ENCODE results near the gene ATP2B2.

The ATP2B2 gene

DNA sequence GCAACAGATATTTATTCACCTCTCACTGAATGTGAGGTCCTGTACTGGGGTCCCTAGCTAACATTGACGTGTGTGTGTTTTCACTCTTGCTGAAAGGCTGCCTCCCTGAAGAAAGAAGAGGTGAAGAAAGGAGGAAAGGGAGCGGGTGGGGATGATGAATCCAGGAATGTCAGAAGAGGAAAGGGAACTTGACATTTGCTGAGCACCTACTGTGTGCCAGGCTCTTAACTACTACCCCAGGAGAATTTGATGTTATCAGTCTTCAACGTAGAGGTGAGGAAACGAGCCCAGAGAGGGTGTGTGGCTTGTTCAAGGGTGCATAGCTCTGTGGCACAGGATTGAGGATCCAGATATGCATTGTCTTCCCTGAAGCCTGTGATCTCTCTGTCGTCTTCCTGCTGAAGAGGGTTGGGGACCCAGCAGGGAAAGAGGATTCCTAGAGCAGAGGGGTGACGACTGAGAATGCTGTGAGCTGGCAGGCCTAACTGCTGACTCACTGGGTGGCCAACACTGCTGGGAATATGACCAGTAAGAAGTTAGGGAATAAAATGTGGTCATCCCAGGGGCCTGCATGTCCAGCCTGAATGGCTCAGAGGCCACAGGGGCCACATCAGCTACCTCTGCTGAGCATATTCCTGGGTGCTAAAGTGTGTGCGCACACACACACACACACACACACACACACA lies 6.6 kb upstream of the ATP2B2 start:
- Histone ChIP-seq H3K4me3 (ENCODE audit: low read length, poor library complexity, severe bottlenecking) (no peak overlapping the region), H3K27me3 (ENCODE audit: insufficient read depth, low read length, poor library complexity, severe bottlenecking) (no peaks in the 10 kb centered on the region), H3K9me2 (replicated peaks; ENCODE audit: low read depth, low read length) (no peaks in the 10 kb centered on the region), H3K9me3 (ENCODE audit: insufficient read depth, low read depth, low read length) (no peaks in the 10 kb centered on the region), H3K79me2 (ENCODE audit: insufficient read depth, low read length) (no peaks in the 10 kb centered on the region), H3K36me3 (ENCODE audit: insufficient read depth, low read length) (no peaks in the 10 kb centered on the region), H3K9ac (ENCODE audit: low read depth, low read length, poor library complexity, severe bottlenecking) (no peak overlapping the region), H2AFZ (ENCODE audit: low read length) (no peak overlapping the region), H3K4me2 (ENCODE audit: low read depth, low read length, poor library complexity, severe bottlenecking) (no peak overlapping the region), H4K20me1 (ENCODE audit: insufficient read depth, low read length, poor library complexity, severe bottlenecking) (no peaks in the 10 kb centered on the region), H3F3A (ENCODE audit: low read depth) (no peaks in the 10 kb centered on the region), H3K4me1 (ENCODE audit: insufficient read depth, low read length, poor library complexity, severe bottlenecking) (no peaks in the 10 kb centered on the region)
- TF ChIP-seq EZH2phosphoT487 (IDR thresholded peaks at IDR 0.05; ENCODE audit: borderline replicate concordance): no peak
- TF ChIP-seq, protein P1, sequence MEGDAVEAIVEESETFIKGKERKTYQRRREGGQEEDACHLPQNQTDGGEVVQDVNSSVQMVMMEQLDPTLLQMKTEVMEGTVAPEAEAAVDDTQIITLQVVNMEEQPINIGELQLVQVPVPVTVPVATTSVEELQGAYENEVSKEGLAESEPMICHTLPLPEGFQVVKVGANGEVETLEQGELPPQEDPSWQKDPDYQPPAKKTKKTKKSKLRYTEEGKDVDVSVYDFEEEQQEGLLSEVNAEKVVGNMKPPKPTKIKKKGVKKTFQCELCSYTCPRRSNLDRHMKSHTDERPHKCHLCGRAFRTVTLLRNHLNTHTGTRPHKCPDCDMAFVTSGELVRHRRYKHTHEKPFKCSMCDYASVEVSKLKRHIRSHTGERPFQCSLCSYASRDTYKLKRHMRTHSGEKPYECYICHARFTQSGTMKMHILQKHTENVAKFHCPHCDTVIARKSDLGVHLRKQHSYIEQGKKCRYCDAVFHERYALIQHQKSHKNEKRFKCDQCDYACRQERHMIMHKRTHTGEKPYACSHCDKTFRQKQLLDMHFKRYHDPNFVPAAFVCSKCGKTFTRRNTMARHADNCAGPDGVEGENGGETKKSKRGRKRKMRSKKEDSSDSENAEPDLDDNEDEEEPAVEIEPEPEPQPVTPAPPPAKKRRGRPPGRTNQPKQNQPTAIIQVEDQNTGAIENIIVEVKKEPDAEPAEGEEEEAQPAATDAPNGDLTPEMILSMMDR (conservative IDR thresholded peaks at IDR 0.05; ENCODE audit: low read length): no peak

DNA sequence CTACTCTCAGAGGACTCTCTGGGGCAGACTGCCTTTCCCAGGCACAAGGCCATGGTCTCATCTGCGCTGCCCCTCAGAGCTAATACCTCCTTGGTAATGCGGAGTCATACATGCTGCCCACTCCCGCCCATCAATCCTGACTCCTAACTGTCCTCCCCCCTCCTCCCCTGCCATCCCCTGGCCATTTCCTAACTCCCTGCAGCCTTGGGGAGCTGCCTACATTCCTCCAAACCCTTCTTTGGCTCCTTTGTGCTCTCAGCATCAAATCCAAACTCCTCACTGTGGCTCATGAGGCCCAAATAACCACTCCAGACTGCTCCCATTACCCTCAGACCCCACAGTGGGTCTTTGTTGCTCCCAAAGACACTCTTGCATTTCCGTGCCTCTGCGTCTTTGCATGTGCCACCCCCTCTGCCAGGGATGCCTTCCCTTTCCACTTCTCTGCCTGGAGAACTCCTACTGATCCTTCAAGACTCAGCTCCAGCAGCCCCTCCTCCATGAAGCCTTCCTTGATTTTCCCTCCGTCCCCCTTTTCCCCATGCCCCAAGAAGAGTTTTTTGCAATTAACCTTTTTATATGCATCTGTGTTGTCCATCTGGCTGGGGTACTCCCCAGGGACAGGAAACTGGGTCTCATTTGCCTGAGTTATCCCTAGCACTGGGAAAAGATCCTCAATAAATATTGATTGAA lies 5.5 kb upstream of the ATP2B2 start:
- no peaks in the 10 kb centered on the region for H3K79me2 ChIP-seq (ENCODE audit: insufficient read depth, low read length)
- H3K9me2 ChIP-seq (replicated peaks; ENCODE audit: low read depth, low read length): no peaks in the 10 kb centered on the region
- TF ChIP-seq EZH2phosphoT487 (IDR thresholded peaks at IDR 0.05; ENCODE audit: borderline replicate concordance): no peak
- TF ChIP-seq, protein P1 (conservative IDR thresholded peaks at IDR 0.05; ENCODE audit: low read length): no peak
- H3K9me3 ChIP-seq (ENCODE audit: insufficient read depth, low read depth, low read length): no peaks in the 10 kb centered on the region
- H3K4me3 ChIP-seq (ENCODE audit: low read length, poor library complexity, severe bottlenecking): no peak overlapping the region
- H3K36me3 ChIP-seq (ENCODE audit: insufficient read depth, low read length): no peaks in the 10 kb centered on the region
- no peaks in the 10 kb centered on the region for H4K20me1 ChIP-seq (ENCODE audit: insufficient read depth, low read length, poor library complexity, severe bottlenecking)
- H3K4me2 ChIP-seq (ENCODE audit: low read depth, low read length, poor library complexity, severe bottlenecking): no peak overlapping the region
- H2AFZ ChIP-seq (ENCODE audit: low read length): no peak overlapping the region
- H3K9ac ChIP-seq (ENCODE audit: low read depth, low read length, poor library complexity, severe bottlenecking): no peak overlapping the region
- H3K4me1 ChIP-seq (ENCODE audit: insufficient read depth, low read length, poor library complexity, severe bottlenecking): no peaks in the 10 kb centered on the region
- H3K27me3 ChIP-seq (ENCODE audit: insufficient read depth, low read length, poor library complexity, severe bottlenecking): no peaks in the 10 kb centered on the region
- H3F3A ChIP-seq (ENCODE audit: low read depth): no peaks in the 10 kb centered on the region

- Histone ChIP-seq H2AFZ (ENCODE audit: low read length) (no peak overlapping the region), H3K79me2 (ENCODE audit: insufficient read depth, low read length) (no peaks in the 10 kb centered on the region), H3K9me3 (ENCODE audit: insufficient read depth, low read depth, low read length) (no peaks in the 10 kb centered on the region), H3K9me2 (replicated peaks; ENCODE audit: low read depth, low read length) (no peaks in the 10 kb centered on the region), H3K4me1 (ENCODE audit: insufficient read depth, low read length, poor library complexity, severe bottlenecking) (no peaks in the 10 kb centered on the region), H3K9ac (ENCODE audit: low read depth, low read length, poor library complexity, severe bottlenecking) (no peak overlapping the region), H3F3A (ENCODE audit: low read depth) (no peaks in the 10 kb centered on the region), H3K4me3 (ENCODE audit: low read length, poor library complexity, severe bottlenecking) (no peak overlapping the region), H3K36me3 (ENCODE audit: insufficient read depth, low read length) (no peaks in the 10 kb centered on the region), H4K20me1 (ENCODE audit: insufficient read depth, low read length, poor library complexity, severe bottlenecking) (no peaks in the 10 kb centered on the region), H3K27me3 (ENCODE audit: insufficient read depth, low read length, poor library complexity, severe bottlenecking) (no peaks in the 10 kb centered on the region), H3K4me2 (ENCODE audit: low read depth, low read length, poor library complexity, severe bottlenecking) (no peak overlapping the region)
- no peak for TF ChIP-seq EZH2phosphoT487 (IDR thresholded peaks at IDR 0.05; ENCODE audit: borderline replicate concordance)
- TF ChIP-seq, protein P1 (conservative IDR thresholded peaks at IDR 0.05; ENCODE audit: low read length): no peak
Measured at GRCh38 chr3:10510086-10510742, 4.8 kb upstream of the ATP2B2 start.

All from Loucy (cell line).